Activated T-helper 2 cell treated with anti-CD3 and anti-CD28 coated beads, Interferon-gamma antibody, Interleukin-2, Interleukin-4, amounts not matched to agents 10 μg/mL and 5 μg/mL and 100 μg/mL, durations not matched to agents 14 hours and 24 hours and 36 hours (primary cell): ENCODE data around the gene LMNB1. TPM values are rescaled to one million over a fixed set of nuclear protein-coding genes. Genes with fewer than 3 reads are reported as not detected.
"Not testable (repeated sequence)": the region's sequence is repeated elsewhere in the genome, so short reads cannot be mapped to it uniquely, and the experiment has no call there.

Experiments
- DNase-seq: peaks from one replicate; pipeline ENCODE4 v3.0.0; 2021; ENCODE audit warnings: low spot score
- H3K27ac Mint-ChIP-seq: one replicate; pipeline ENCODE4 v1.8.0; 2021; ENCODE audit warnings: mixed read lengths
- H3K27me3 Mint-ChIP-seq: one replicate; pipeline ENCODE4 v1.8.0; 2021; ENCODE audit warnings: low read depth, mixed read lengths
- H3K36me3 Mint-ChIP-seq: one replicate; pipeline ENCODE4 v1.8.0; 2021; ENCODE audit warnings: low read depth, mixed read lengths
- H3K4me1 Mint-ChIP-seq: one replicate; pipeline ENCODE4 v1.8.0; 2021; ENCODE audit warnings: low read depth, mixed read lengths
- H3K4me3 Mint-ChIP-seq: one replicate; pipeline ENCODE4 v1.8.0; 2021; ENCODE audit warnings: low read depth, mild to moderate bottlenecking, moderate library complexity, mixed read lengths
- H3K9me3 Mint-ChIP-seq: one replicate; pipeline ENCODE4 v1.8.0; 2021; ENCODE audit warnings: mixed read lengths
- intact Hi-C: fragments of 100-400 bp; cut with micrococcal nuclease; formaldehyde crosslinking; loops from one replicate; pipeline ENCODE4 v1.15.1; 2023
- total RNA-seq: library from RNA; stranded (reverse); gene quantifications from 2 replicates; pipeline ENCODE4 v1.2.3, GENCODE V29; 2022

The LMNB1 gene
- total RNA-seq, 1 donor from 2014 or later, result 239 TPM

- H3K9me3 Mint-ChIP-seq, result no peaks in the 10 kb centered on the region
- H3K36me3 Mint-ChIP-seq, result peaks cover 3% of the 10 kb centered on the region
- peaks cover 32% of the 10 kb centered on the region for H3K4me1 Mint-ChIP-seq
- no peaks in the 10 kb centered on the region for H3K27me3 Mint-ChIP-seq
- no peak overlapping the region for H3K27ac Mint-ChIP-seq
- no peak for DNase-seq
- intact Hi-C loops, result no loop called here
- H3K4me3 Mint-ChIP-seq, result no peak overlapping the region
Measured at GRCh38 chr5:126754609-126755008, 22.3 kb upstream of the LMNB1 start.

- Mint-ChIP-seq H3K27ac (peak overlapping the region; percentile 22), H3K4me3 (no peak overlapping the region), H3K9me3 (no peaks in the 10 kb centered on the region), H3K4me1 (peaks cover 33% of the 10 kb centered on the region), H3K36me3 (peaks cover 3% of the 10 kb centered on the region), H3K27me3 (no peaks in the 10 kb centered on the region)
- intact Hi-C loops, result no loop called here
- DNase-seq, result no peak
Measured at GRCh38 chr5:126755593-126755992, 21.3 kb upstream of the LMNB1 start.

DNA sequence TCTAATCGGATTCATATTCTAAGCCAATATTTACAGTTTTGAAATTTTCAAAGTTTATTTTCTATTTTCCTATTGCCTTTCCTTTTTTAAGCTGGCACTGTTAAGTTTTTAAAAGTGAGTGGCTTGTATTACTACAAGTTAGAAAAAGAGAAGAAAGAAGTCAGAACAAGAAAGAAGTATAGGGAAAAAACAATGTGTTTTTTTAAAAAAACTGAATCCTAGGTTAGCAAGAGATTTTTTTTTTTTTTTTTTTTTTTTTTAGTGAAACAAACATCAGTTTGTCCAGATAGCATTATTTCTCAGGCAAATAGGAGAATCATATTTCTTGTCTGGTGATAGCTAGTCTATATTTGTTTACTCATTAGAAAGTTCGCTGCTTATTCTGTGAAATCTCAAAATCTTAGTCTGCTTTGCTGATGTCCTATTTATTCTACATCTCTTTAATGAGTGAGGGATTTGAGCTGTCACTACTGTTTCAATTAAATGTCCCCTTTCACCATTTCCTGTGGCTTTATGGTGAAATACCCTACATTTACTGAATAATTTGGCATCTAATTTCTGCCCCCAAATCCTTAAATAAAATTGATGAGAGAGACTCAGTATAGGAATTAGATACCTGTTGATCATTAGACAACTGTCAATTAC, 19.1 kb upstream of the LMNB1 start:
- intact Hi-C loops, result loop anchor here (1.0 kb wide), 1 partner anchor 18 kb away; no protein-coding TSS in a partner anchor
- peaks cover 38% of the 10 kb centered on the region for H3K4me1 Mint-ChIP-seq

GRCh38 chr5:126763371-126763770, 13.6 kb upstream of the LMNB1 start:
- Mint-ChIP-seq H3K36me3 (no peaks in the 10 kb centered on the region), H3K9me3 (no peaks in the 10 kb centered on the region), H3K27me3 (no peaks in the 10 kb centered on the region), H3K27ac (peak overlapping the region; percentile 33), H3K4me3 (no peak overlapping the region), H3K4me1 (peaks cover 34% of the 10 kb centered on the region)
- intact Hi-C loops, result no loop called here
- DNase-seq, result no peak

More for the DNA sequence above, 19.1 kb upstream of the LMNB1 start:
- no peaks in the 10 kb centered on the region for H3K9me3 Mint-ChIP-seq
- DNase-seq, result no peak
- H3K4me3 Mint-ChIP-seq, result peak overlapping the region; percentile 66
- no peaks in the 10 kb centered on the region for H3K27me3 Mint-ChIP-seq
- no peaks in the 10 kb centered on the region for H3K36me3 Mint-ChIP-seq
- peak overlapping the region; percentile 95 for H3K27ac Mint-ChIP-seq

DNA sequence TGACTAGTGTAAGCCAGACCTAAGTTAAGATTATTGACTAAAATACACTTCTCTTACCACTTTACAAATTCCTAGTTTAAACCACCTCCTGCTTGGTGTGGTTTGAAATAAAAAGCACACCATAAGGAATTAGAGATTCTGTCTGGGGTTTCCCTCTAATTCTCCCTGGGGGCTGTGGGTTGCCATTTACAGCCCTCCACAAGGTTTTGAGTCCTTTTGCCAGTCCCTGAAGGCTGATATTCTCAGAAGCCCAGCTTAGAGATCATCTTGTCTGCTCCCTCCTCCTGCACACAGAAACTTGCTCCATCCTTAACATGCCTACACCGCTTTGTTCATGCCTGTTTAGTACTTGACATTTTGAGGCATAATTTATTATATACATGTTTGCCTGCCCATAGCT, 7.2 kb upstream of the LMNB1 start:
- Mint-ChIP-seq H3K27ac (no peak overlapping the region), H3K36me3 (no peaks in the 10 kb centered on the region), H3K4me3 (no peak overlapping the region), H3K4me1 (peaks cover 10% of the 10 kb centered on the region), H3K9me3 (no peaks in the 10 kb centered on the region), H3K27me3 (no peaks in the 10 kb centered on the region)
- intact Hi-C loops, result loop anchor here (10.0 kb wide), 1 partner anchor 325 kb away; no protein-coding TSS in a partner anchor
- DNase-seq, result no peak

- Mint-ChIP-seq H3K4me1 (peaks cover 15% of the 10 kb centered on the region), H3K36me3 (peaks cover 10% of the 10 kb centered on the region)
- not testable (repeated sequence) for H3K9me3 Mint-ChIP-seq, H3K27ac Mint-ChIP-seq, H3K4me3 Mint-ChIP-seq, H3K27me3 Mint-ChIP-seq, DNase-seq
- intact Hi-C loops, result loop anchor here (10.0 kb wide), 1 partner anchor 329 kb away; no protein-coding TSS in a partner anchor
Measured at GRCh38 chr5:126773536-126773935, 3.4 kb upstream of the LMNB1 start.

- not testable (repeated sequence) for H3K27me3 Mint-ChIP-seq, H3K4me3 Mint-ChIP-seq, H3K27ac Mint-ChIP-seq, H3K9me3 Mint-ChIP-seq, DNase-seq
- peaks cover 20% of the 10 kb centered on the region for H3K36me3 Mint-ChIP-seq
- intact Hi-C loops, result loop anchor here (10.0 kb wide), 1 partner anchor 330 kb away; no protein-coding TSS in a partner anchor
- peaks cover 17% of the 10 kb centered on the region for H3K4me1 Mint-ChIP-seq
Measured at GRCh38 chr5:126774595-126774994, 2.3 kb upstream of the LMNB1 start.

DNA sequence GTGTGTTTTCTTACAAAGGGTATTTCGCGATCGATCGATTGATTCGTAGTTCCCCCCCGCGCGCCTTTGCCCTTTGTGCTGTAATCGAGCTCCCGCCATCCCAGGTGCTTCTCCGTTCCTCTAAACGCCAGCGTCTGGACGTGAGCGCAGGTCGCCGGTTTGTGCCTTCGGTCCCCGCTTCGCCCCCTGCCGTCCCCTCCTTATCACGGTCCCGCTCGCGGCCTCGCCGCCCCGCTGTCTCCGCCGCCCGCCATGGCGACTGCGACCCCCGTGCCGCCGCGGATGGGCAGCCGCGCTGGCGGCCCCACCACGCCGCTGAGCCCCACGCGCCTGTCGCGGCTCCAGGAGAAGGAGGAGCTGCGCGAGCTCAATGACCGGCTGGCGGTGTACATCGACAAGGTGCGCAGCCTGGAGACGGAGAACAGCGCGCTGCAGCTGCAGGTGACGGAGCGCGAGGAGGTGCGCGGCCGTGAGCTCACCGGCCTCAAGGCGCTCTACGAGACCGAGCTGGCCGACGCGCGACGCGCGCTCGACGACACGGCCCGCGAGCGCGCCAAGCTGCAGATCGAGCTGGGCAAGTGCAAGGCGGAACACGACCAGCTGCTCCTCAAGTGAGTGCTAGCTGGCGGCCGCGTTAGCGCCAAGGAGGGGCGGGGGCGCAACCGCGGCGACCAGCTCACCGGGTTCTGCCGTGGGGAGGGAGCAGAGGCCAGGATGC, 480 bp downstream of the LMNB1 start:
- intact Hi-C loops, result loop anchor here (5.0 to 10.0 kb wide), 2 partner anchors 45 to 333 kb away; no protein-coding TSS in a partner anchor
- H3K4me1 Mint-ChIP-seq, result peaks cover 20% of the 10 kb centered on the region
- H3K4me3 Mint-ChIP-seq, result peak overlapping the region; percentile 94
- no peaks in the 10 kb centered on the region for H3K27me3 Mint-ChIP-seq
- H3K9me3 Mint-ChIP-seq, result no peaks in the 10 kb centered on the region
- peaks cover 39% of the 10 kb centered on the region for H3K36me3 Mint-ChIP-seq
- peak; percentile 57 for DNase-seq
- peak overlapping the region; percentile 96 for H3K27ac Mint-ChIP-seq

DNA sequence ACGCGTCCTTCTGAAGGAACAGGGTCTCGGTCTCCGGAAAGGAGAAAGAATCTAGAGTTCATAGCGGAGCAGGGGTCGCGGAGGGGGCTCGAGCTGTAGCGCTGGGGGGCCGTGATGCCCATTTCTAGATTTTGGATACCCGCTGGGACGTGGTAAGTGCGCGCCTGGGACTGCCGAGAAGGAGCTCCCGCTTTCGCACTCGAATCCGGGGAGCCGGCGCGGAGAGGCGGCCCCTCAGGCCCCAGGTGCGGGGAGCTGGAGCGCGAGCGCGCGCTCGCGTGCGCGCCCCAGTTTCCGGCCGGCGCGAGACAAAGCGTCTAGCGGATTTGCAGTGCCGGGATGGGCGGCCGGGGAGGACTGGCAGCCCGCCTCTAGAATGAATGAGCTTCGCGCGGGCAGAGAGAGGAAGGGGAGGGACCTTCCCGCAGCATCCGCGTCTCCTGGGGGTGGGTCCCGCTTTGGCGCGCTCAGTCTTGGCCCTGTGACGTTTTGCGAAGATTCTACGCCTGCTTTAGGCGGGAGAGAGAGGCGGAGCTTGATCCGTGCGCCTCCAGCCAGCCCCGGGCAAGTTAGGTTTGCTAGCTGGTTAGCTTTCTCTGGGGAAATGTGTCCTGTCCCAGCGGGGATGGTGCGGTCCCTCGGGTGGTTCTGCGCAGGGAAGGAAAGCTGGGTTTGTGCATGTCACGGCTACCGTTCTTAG, 1.2 kb downstream of the LMNB1 start:
- Mint-ChIP-seq H3K9me3 (no peaks in the 10 kb centered on the region), H3K4me3 (peak overlapping the region; percentile 94), H3K27ac (peak overlapping the region; percentile 96), H3K36me3 (peaks cover 39% of the 10 kb centered on the region), H3K27me3 (no peaks in the 10 kb centered on the region), H3K4me1 (peaks cover 20% of the 10 kb centered on the region)
- peak; percentile 97 for DNase-seq
- intact Hi-C loops, result loop anchor here (1.0 to 10.0 kb wide), 7 partner anchors 16 to 739 kb away; partner anchors contain the start of gene PRRC1

GRCh38 chr5:126778675-126779403, 1.9 kb downstream of the LMNB1 start:
- intact Hi-C loops, result loop anchor here (1.0 to 10.0 kb wide), 7 partner anchors 17 to 738 kb away; partner anchors contain the start of gene PRRC1
- DNase-seq, result no peak
- H3K4me1 Mint-ChIP-seq, result peaks cover 25% of the 10 kb centered on the region
- H3K27me3 Mint-ChIP-seq, result no peaks in the 10 kb centered on the region
- H3K4me3 Mint-ChIP-seq, result peak overlapping the region; percentile 94
- no peaks in the 10 kb centered on the region for H3K9me3 Mint-ChIP-seq
- peaks cover 45% of the 10 kb centered on the region for H3K36me3 Mint-ChIP-seq
- H3K27ac Mint-ChIP-seq, result peak overlapping the region; percentile 96

GRCh38 chr5:126780165-126780827, 3.4 kb downstream of the LMNB1 start:
- Mint-ChIP-seq H3K27me3 (no peaks in the 10 kb centered on the region), H3K9me3 (no peaks in the 10 kb centered on the region), H3K4me1 (peaks cover 24% of the 10 kb centered on the region), H3K27ac (peak overlapping the region; percentile 43), H3K4me3 (peak overlapping the region; percentile 94), H3K36me3 (peaks cover 45% of the 10 kb centered on the region)
- DNase-seq, result peak; percentile 32
- intact Hi-C loops, result loop anchor here (1.0 to 2.0 kb wide), 2 partner anchors 21 to 104 kb away; no protein-coding TSS in a partner anchor
